HG03108 (cell line): Measurements from ENCODE around the gene PREX1.

Experiments used
- ATAC-seq: cut with Tn5 transposase; IDR thresholded peaks from one replicate; pipeline ENCODE4 v1.9.1; 2021; ENCODE audit warnings: moderate library complexity; ENCODE audit not compliant: unreplicated experiment

The PREX1 gene

GRCh38 chr20:48738399-48739304 is 89.1 kb downstream of the PREX1 start:
- ATAC-seq: peak; percentile 56

DNA sequence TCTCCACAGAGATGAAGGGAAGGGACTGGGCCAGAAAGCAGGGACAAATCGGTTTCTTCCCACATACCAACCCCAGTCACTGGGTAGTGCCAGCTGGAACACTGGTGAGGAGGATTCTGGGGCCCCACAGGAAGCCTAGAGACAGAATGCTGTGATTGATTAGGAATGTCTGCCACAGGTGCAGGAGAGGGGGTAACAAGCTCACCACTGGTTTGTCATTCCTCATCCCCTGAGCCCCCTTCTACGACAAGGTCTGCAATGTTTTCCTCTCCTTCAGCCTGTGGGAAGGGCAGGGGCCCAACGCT is 89.8 kb downstream of the PREX1 start:
- no peak for ATAC-seq

DNA sequence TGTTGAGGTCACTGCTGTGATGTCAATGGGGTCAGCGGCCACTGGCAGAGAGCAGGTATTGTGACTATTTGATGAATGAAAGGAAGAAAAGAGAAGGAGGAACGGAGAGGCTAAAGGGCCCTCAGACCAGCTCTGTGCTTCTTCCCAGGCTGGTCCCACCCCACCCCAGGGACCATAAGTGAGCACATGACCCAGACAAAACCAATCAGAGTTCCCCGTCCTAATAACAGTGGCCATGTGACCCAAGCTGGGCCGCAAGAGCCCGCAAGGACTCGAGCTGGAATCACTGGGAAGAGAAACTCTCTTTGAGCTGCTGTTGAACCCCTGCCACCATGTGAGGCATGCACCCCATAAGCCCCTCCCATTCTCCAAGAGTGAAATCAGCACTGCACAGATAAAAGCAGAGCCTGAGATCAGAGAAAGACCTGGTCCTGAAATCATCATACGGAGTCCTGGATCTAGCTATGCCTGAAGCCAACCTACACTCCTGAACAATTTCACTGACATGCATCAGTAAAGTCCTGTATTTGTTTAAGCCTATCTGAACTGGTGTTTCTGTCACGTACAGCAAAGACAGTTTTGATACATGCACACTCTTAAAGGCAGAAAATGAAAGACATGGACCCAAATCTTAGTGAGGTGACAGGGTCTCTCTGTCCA is 90.2 kb downstream of the PREX1 start:
- ATAC-seq: no peak

DNA sequence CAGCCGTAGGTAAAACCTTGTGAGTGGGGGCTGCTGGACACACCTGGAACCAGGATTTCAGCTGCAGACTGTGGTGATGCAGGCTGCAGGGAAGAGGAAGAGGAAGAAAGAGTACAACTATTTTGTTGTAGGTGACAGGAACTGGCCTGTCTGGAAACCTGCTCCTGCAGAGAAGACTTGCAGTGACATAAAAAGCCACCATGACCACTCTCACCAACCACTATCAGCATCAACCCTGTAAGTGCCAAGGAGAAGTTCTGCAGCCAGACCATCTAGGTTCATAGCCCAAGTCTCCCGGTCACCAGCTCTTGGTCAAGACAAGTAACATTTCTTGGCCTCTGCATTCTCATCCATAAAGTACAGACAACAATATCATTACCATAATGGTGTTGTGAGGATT is 91.2 kb downstream of the PREX1 start:
- no peak for ATAC-seq

DNA sequence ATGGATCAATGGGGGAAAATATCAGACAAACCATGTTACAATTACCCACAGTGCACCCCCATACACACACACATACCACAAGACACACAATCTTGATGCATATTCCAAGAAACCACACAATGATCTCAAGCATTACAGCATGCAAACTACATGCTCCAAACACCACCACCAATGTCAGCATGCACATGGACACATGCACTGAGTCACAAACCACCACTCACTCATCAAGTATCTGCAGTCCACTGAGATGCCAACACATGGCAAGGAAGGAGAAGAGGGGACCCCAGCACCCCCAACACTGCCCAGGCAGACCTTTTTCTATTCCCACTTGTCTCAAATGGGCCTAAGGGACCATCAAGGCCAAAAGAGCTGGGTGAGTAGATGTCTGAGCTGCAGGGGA is 91.6 kb downstream of the PREX1 start:
- ATAC-seq: no peak

DNA sequence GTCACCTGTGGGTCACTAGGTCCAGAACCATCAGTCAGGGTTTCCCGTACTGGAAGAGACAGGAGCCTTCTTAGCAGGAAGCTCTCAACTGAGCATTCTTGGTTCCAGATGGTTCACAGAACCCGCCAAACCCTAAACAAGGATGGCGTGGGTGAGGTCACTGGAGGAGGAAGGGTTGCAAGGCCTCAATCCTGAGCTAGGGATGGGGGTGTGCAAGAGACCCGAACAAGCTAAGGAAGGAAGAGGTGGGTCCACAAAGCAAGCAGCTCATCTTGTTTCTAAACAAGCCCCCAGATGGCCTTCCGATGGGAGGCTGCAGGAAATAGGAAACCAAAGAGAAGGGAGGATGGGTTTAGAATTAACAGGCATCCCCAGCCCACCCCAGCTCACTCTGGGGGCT is 92.7 kb downstream of the PREX1 start:
- no peak for ATAC-seq

GRCh38 chr20:48734104-48734749 is 93.6 kb downstream of the PREX1 start:
- no peak for ATAC-seq

DNA sequence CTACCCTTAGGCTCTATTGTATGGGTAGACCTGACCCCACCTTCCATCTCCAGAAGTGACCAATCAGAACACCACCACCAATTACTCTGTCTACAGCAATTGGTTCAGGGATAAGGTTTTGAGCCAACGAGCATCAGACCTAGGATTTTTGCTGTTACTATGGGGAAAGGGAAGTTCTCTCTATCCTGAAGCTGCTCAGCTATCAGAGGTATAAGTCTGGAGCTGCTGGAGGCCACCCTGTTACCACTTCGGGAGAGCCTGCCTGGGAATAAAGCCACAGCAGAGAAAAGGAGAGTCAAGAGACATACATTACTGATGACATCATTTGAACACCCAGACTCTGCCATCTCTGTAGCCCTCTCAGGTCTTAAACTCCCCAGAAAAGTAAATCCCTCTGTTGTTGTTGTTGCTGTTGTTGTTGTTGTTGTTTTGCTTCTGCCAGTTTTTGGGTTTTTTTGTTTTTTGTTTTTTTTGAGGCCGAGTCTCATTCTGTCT is 94.5 kb downstream of the PREX1 start:
- ATAC-seq: no peak

DNA sequence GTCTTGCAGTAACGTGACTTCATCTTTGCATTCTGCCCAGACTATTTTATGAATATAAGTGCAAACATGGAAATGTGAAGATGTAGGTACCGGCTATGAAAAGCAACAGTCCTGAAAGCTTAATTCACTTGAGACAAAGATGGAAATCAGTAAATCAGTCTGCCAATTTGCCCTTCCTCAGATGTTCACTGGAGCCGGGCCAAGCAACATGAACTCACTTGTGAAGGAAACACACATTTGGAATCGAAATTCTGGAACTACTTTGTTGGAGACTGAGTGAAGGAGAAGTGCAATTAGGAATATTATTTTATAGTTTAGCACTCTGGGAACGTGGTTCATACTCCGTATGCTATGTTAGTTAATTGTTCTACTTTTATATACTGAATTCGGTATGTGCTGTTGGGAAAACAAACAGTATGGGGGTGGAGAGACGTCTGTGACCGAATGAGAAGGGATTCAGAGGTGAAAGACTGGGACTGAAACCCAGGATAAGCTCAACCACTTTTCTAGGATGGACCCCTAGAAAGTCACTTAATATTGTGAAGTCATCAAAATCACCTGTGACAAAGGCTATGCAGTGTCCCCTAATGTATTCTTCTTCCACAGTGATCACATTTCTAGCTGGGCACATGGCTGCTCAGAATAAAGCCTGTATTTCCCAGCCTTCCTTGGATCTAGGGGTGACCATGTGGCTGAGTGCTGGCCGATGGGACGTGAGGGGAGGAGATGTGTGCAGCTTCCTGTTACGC is 95.5 kb downstream of the PREX1 start:
- ATAC-seq: no peak

DNA sequence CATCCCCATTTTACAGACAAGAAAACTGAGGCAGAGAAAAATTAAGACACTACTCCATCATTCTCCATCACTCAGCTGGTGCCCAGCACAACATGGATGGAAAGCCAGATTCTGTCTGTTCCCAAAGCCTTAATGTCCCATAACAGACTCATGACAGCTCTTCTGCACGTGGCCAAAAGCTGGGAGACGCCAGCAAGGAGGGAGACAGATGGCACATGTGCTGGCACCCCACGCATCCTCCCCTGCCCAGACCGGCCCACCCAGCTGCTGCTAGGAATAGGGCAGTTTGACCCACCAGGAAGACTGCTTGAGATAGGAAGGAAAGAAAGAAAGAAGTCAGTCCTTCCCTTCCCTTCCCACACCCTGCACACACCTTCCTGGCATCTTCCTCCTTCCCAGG is 96.3 kb downstream of the PREX1 start:
- ATAC-seq: no peak

DNA sequence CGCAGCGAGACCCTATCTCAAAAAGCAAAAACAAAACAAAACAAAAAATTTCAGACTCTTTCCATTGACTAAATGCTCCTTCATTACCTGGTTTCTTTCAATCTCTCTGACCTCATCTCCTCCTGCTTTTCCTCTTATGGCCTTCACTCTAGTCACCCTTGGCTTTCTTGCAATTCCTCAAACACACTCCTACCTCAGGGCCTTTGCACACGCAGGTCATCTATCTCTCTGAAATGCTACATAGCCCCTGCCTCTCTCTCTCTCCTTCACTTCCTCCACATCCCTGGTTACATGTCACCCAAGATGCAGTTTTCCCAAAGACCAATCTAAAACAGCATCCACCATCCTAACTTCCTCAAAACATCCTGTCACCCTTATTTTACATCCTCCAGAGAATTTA is 96.8 kb downstream of the PREX1 start:
- no peak for ATAC-seq

DNA sequence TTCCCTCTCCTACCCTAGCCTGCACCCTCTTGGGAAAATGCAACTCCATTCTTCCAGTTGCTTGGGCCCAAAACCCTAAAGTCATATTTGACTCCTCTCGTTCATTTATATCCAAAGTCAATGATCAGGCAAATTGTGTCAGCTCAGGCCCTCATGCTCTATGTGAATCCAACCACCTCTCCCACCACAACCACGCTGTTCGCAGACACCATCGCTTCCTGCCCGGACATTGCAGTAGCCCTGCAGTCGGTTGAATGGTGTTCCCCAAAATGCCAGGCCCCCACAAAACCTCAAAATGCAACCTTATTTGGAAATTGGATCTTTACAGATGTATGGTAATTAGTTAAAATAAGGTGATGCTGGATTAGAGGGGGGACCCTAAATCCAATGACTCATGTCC is 98.3 kb downstream of the PREX1 start:
- no peak for ATAC-seq

- no peak for ATAC-seq
These were observed 99.6 kb downstream of the PREX1 start for GRCh38 chr20:48728042-48728825.

DNA sequence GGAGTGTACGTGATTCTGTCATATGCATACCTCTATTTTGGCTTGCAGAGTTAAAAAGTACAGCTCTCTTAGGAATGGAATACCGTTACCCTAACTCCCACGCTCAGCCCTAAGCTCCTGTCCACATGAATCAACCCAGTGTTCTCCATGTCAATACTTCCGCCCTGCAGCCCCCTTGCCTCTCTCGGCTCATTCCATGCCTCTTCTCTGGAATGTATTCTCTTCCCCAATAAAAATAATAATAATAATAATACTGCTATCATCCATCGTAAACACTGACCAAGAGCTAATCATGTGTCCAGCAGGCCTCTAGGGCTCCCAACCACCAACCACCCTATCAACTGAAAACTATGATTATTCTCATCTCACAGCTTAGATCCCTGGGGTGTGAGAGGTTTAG is 100.6 kb downstream of the PREX1 start:
- ATAC-seq: no peak

DNA sequence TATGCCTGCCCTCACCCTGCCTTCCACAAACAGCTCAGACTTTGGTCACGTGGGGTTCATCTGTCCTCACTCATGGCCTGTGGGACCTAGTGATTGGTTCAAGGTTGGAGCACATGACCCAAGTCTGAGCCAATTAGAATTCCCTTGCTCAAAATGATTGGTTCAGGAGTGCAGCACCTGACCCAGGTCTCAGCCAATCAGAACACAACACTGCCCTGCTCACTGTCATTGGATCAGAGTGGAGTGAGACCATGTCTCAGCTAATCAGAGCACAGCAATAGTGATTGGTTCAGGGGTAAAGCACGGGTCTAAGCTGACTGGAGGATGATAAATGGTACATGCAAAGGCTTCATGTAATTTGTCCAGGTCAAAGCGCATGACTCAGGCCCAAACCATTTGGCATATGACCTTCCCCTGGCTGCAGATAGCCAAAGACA is 102.2 kb downstream of the PREX1 start:
- ATAC-seq: no peak

- ATAC-seq: no peak
These were observed 102.8 kb downstream of the PREX1 start for GRCh38 chr20:48724891-48725554.

GRCh38 chr20:48724382-48724781 is 103.4 kb downstream of the PREX1 start:
- no peak for ATAC-seq

DNA sequence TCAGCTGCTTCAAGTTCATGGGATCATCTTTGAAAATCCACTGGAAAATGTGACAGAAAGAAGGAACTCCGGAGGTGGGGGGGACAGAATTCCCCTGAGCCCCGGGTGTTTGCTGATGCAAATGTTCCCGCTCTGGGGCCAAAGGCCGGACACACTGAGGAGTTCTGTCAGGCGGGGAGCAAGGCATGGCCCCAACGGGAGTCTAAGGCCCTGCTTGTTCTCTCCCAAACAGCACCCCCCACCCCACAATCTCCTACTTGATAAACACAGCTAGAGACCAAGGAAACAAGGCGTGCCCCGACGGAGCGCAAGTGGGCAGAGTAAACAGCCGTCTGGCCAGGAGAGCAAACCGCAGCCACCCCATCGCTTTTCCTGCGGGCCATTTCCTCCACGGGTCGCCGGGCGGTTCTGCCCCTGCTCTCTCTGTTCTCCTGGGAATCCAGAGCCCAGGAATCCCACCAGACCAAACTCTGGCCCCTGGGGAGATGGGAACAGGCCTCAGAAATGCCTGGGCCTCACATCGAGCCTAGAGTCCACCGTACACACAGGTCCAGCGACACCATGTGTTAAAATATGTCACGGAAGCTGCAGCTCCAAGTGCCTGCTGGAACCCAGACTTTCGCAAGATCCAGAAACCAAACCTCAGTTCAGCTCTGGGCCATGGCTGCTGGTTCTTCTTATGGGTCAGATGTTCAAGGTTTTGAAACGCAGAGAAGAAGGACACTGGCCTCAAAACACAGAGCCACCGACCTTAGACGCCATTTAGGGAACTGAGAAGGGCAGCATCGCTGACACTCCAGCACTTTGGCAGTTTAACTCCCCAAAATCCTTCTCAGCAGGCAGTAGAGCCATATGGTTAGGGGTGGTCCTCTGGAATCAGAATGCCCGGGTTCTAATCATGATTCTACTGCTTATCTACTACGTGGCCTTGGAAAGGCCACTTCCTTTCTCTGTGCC is 104.2 kb downstream of the PREX1 start:
- ATAC-seq: no peak

- ATAC-seq: no peak
These were observed 105.0 kb downstream of the PREX1 start for GRCh38 chr20:48722737-48723191.
